Anterior cingulate cortex (tissue), 58 donors: ENCODE results near the gene STOML1.

ENCODE experiments used
- DNase-seq, 58 donors: peaks; one replicate each; lab custom pipeline; 2025; lab: John Stamatoyannopoulos, UW

STOML1 gene

DNA sequence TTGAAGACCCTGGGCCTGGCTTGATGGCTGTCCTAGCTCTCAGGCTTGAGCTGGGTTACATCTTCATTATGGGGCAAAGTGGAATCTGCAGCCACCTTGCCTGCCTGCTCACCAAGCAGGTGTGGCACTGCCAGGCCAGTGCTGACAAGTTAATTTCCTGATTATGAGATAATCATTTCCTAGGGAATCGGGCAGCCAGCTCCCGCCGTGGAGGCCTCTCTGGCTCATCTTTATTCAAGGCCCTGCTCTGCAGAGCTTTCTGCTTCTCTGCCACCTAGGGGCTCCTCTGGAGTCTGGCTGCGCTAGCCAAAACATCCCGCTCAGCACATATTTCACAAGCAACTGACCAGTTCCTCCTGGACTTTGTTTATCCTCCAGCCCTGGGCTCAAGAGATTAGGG is 55.9 kb downstream of the STOML1 start:
- no peak for DNase-seq

- DNase-seq: no peak
These were observed 56.5 kb downstream of the STOML1 start for GRCh38 chr15:73935547-73935946.

DNA sequence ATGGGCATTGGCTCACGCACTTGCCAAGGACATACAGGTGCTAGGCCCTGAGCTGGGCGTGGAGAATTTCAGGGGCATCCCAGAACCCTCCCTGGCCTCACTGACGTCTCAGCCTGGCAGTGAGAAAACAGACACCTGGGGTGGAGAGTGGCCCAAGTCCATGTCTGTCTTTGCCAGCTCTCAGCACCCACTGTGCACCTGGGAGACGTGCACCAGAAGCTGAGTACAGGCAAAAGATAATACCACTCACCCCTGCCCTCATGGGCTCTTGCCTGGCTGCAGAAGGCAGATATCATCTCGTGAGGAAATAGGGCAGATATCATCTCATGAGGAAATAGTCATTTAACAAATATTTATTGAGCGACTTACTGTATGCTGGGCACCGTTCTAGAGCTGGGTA is 57.8 kb downstream of the STOML1 start:
- DNase-seq: no peak

DNA sequence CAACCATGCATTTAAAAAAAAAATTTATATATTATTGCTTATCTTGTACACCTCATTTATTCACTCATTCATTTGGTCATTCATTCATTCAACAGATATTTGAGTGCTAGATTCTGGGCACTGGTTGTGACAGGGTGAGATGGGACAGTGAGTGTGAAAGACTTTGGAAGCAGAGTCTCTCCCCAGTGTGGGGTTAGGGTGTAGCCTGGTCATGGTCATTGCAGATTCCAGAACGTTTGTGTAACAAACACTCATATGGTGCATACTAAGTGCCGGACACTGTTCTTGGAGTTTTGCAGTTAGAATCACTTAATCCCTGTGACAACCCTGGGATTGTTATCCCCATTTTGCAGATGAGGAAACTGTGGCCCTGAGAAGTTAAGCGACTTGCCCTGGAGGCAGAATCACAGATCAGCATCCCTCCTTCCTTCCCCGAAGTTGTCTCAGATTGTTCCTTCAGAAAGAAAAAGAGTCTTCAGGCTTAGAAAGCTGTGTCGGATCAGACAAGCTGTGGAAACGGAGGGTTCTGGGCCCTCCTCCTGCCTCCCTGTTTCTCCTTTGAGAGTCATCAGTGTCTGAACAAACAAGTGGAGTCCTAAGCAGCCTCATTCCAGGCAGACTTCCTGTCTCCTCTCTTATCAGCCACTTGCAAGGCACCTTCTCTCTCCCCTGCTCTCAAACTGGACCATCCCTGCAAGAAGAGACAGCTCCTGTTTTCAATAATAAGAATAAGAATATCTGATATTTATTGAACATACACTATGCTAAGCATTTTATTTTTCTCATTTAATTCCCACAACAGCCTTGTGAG is 59.5 kb downstream of the STOML1 start:
- DNase-seq: no peak

GRCh38 chr15:73931441-73931840 is 60.7 kb downstream of the STOML1 start:
- DNase-seq: no peak

DNA sequence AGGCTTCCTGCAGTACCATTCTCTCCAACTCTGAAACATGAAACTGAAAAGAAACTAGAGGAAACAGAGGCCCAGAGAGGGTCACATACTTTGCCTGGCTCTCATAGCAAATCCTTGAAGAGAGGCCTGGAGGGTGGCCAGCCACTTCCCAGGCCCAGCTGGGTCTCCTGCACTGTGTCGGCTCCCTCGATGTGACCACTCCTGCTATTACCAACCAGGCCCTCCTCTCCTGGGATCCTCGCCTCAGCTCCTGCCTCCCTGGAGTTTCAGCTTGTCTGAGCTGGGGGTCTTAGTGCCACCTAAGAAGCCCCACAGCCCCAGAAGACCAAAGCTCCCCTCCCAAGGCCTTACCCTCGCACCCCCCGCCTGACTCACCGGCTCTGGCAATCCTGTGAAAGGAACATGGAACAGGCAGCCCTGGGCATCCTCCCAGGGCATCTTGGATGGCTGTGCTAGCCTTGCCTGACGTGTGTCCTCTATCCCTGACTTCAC is 61.3 kb downstream of the STOML1 start:
- DNase-seq: peak in 1 of 58 donors; percentile 18

DNA sequence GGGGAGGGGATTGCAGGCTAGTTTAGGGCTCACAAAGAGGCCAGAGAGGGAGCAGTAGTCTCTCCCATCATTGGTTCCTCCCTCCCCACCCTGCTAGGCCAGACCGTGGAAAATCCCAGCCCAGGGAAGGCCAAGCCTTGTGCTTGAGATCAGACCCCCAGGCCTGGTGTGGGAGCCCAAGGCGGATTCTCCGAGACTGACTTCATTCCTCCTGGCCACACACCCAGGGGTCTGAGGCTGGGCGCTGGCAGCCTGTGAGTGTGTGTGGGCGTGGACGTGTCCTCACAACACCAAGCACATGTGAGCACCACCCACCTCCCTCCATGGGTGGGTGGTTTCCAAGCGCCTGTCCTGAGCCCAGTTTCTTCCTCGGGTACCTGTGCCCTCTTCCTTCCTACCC is 61.7 kb downstream of the STOML1 start:
- no peak for DNase-seq

GRCh38 chr15:73928971-73929627 is 63.0 kb downstream of the STOML1 start:
- no peak for DNase-seq
